Measurements from ENCODE around the gene TRIM44. TPM values are rescaled to one million over a fixed set of nuclear protein-coding genes. Genes with fewer than 3 reads are reported as not detected.

The TRIM44 gene
- total and polyA plus RNA-seq, 10 of the 15 experiments (the other 5 are each of a cell fraction or from before 2014, with no cell fraction given), result 6.7 to 93.0 (median 27.6) TPM

DNA sequence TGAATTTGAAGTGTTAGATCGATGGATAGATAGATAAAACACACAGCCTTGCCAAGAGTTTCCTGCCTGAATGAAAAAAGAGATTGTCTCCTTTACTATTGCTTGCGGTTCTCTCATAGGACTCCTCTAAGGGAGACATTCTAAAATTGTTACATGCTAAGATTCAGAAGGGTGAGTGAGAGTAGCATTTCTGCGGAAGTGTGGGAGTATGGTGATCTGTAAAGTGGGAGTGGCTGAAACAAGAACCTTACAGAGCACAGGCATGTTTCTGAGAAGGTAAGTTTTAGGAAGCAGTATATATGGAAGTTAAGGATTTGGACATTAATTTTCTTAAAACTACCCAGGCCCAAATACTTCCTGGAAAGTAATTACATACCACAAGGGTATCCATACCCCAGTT lies 139.6 kb downstream of the TRIM44 start:
- 76% methylated on average over 3 of the region's 3 CpGs for WGBS (ENCODE audit: insufficient coverage, insufficient replicate concordance, low lambda C conversion rate, missing lambda C conversion rate)
- BruUV-seq (replicated peaks), result no TSS peak
- no peaks in the 10 kb centered on the region for H3K79me2 ChIP-seq (ENCODE audit: control insufficient read depth, insufficient read depth, low read length)
- H3K36me3 ChIP-seq (ENCODE audit: control insufficient read depth in 2 of 2, insufficient read depth in 2 of 2, low read length in 1 of 2), result no peaks in the 10 kb centered on the region; a peak in 2 of 4 replicates
- H3K9me3 ChIP-seq (replicated peaks; ENCODE audit: control insufficient read depth, insufficient read depth, low read length), result no peaks in the 10 kb centered on the region; the same call in 1 of the 3 replicates
- ChIA-PET SMC1A (ENCODE audit: uncharacterized antibody, unreplicated experiment) (interaction anchor here (0.7 to 3.5 kb wide), 9 partner anchors 10 to 288 kb away, joined by 3 to 21 read pairs (median 3); partner anchors contain the start of gene TRIM44), POLR2A (interaction anchor here (0.6 kb wide), 1 partner anchor 204 kb away, joined by 3 read pairs; no protein-coding TSS in a partner anchor), CTCF (interaction anchor here (0.6 to 2.8 kb wide), 4 partner anchors 10 to 456 kb away, joined by 3 to 26 read pairs (median 4); no protein-coding TSS in a partner anchor), RAD21 (ENCODE audit: unreplicated experiment) (interaction anchor here (0.6 to 4.4 kb wide), 4 partner anchors 11 to 55 kb away, joined by 3 to 12 read pairs (median 10); no protein-coding TSS in a partner anchor)
- no peak overlapping the region for H3K9ac ChIP-seq (ENCODE audit: control insufficient read depth, insufficient read depth, low read length)
- in situ Hi-C loops (cut with MboI) (no loop called here), intact Hi-C loops (cut with micrococcal nuclease; ENCODE audit: unreplicated experiment) (no loop called here)
- no peaks in the 10 kb centered on the region; the same call in 1 of the 2 replicates for H4K20me1 ChIP-seq (ENCODE audit: control insufficient read depth, insufficient read depth)
- DNase-seq (ENCODE audit: low read depth, low spot score) (no peak), FAIRE-seq (no peak), ATAC-seq (no peak)
- no peak overlapping the region for H2AFZ ChIP-seq (ENCODE audit: control insufficient read depth, low read depth, low read length)
- no peak overlapping the region for H3K4me3 ChIP-seq
- no peaks in the 10 kb centered on the region for H3K27me3 ChIP-seq (replicated peaks in 1 of 2; ENCODE audit: control insufficient read depth in 2 of 2, insufficient read depth in 2 of 2, low read length in 1 of 2)
- H3K4me1 ChIP-seq (ENCODE audit: control insufficient read depth, insufficient read depth, low read length), result peaks cover 4% of the 10 kb centered on the region
- no peak overlapping the region for H3K4me2 ChIP-seq (ENCODE audit: control insufficient read depth, insufficient read depth)
- H3K27ac ChIP-seq (ENCODE audit: control insufficient read depth, insufficient read depth), result no peak overlapping the region
- TF ChIP-seq MYC (IDR thresholded peaks at IDR 0.05; ENCODE audit: insufficient read depth, insufficient read length, insufficient replicate concordance, low read length, severe bottlenecking) (no peak), EP300 (IDR thresholded peaks at IDR 0.05; ENCODE audit: borderline replicate concordance in 1 of 2, control insufficient read depth in 1 of 2, low read depth in 2 of 2, low read length in 2 of 2) (no peak), TCF3 (IDR thresholded peaks at IDR 0.05; ENCODE audit: borderline replicate concordance, insufficient read depth, low read depth, low read length) (no peak), NR2C1 (IDR thresholded peaks at IDR 0.05) (no peak), LARP7 (IDR thresholded peaks at IDR 0.05) (no peak), SREBF1 (IDR thresholded peaks at IDR 0.05; ENCODE audit: low read length) (no peak)
- TF ChIP-seq, protein P1, sequence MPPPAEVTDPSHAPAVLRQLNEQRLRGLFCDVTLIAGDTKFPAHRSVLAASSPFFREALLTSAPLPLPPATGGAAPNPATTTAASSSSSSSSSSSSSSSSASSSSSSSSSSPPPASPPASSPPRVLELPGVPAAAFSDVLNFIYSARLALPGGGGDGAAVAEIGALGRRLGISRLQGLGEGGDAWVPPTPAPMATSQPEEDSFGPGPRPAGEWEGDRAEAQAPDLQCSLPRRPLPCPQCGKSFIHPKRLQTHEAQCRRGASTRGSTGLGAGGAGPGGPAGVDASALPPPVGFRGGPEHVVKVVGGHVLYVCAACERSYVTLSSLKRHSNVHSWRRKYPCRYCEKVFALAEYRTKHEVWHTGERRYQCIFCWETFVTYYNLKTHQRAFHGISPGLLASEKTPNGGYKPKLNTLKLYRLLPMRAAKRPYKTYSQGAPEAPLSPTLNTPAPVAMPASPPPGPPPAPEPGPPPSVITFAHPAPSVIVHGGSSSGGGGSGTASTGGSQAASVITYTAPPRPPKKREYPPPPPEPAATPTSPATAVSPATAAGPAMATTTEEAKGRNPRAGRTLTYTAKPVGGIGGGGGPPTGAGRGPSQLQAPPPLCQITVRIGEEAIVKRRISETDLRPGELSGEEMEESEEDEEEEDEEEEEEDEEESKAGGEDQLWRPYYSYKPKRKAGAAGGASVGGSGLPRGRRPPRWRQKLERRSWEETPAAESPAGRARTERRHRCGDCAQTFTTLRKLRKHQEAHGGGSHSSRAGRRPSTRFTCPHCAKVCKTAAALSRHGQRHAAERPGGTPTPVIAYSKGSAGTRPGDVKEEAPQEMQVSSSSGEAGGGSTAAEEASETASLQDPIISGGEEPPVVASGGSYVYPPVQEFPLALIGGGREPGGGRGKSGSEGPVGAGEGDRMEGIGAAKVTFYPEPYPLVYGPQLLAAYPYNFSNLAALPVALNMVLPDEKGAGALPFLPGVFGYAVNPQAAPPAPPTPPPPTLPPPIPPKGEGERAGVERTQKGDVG (CRISPR knock-in tag; IDR thresholded peaks at IDR 0.05), result no peak
